Sigmoid colon (tissue), 4 donors: ENCODE data around the gene LYRM4.

ENCODE experiments used
- CTCF ChIP-seq, 4 experiments: fragments of 450-650 bp in 3 of 4; fragments of 200-600 bp in 1 of 4; IDR thresholded peaks; one replicate each; pipeline ENCODE4 v1.5.1; 2016 to 2019; ENCODE audit warnings: antibody characterized with exemption in 4 of 4, mild to moderate bottlenecking in 3 of 4, moderate library complexity in 2 of 4
- POLR2A ChIP-seq, 2 donors: fragments of 450-650 bp; IDR thresholded peaks; one replicate each; pipeline ENCODE4 v1.6.1; 2016; ENCODE audit warnings: antibody characterized with exemption in 2 of 2, mild to moderate bottlenecking in 2 of 2, moderate library complexity in 2 of 2
- POLR2AphosphoS5 ChIP-seq, 4 donors: sonication (generic); formaldehyde crosslinking; IDR thresholded peaks; one replicate each; pipeline ENCODE4 v1.6.1; 2017; ENCODE audit warnings: antibody characterized with exemption in 4 of 4

- no peak for TF ChIP-seq CTCF (IDR thresholded peaks at IDR 0.05)
- no peak for TF ChIP-seq POLR2A (IDR thresholded peaks at IDR 0.05)
- TF ChIP-seq POLR2AphosphoS5 (IDR thresholded peaks at IDR 0.05) = no peak
Measured at GRCh38 chr6:5123296-5124143, 137.2 kb downstream of the LYRM4 start.
